Measurements from ENCODE around the gene PTEN.
"Not testable (repeated sequence)": the region's sequence is repeated elsewhere in the genome, so short reads cannot be mapped to it uniquely, and the experiment has no call there.

Gene PTEN

DNA sequence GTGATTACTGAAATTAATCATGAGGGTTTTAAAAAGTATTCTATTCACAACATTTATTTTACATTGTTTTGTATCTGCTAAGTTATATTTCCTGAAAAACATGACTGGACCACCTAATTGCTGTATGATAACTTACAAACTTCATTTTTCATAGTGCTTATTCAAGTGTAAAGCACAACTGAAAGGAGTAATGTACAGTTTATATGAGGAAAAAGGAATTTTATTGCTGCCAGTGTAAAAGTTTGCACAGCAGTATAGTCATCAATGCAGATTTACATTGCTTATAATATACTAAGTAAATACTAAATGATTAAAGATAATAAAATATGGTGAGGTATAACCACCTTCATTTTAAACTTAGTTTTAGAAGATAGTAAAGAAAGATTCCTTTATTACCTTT is 4.0 kb downstream of the PTEN start:
- Histone ChIP-seq H3K4me3 (ENCODE audit: low read length, poor library complexity, severe bottlenecking) (peak overlapping the region; percentile 74), H3F3A (ENCODE audit: low read depth) (no peaks in the 10 kb centered on the region), H3K27me3 (ENCODE audit: insufficient read depth, low read length, poor library complexity, severe bottlenecking) (peaks cover 14% of the 10 kb centered on the region), H4K20me1 (ENCODE audit: insufficient read depth, low read length, poor library complexity, severe bottlenecking) (peaks cover 40% of the 10 kb centered on the region), H3K36me3 (ENCODE audit: insufficient read depth, low read length) (peaks cover 13% of the 10 kb centered on the region), H3K4me1 (ENCODE audit: insufficient read depth, low read length, poor library complexity, severe bottlenecking) (peaks cover 36% of the 10 kb centered on the region), H3K4me2 (ENCODE audit: low read depth, low read length, poor library complexity, severe bottlenecking) (peak overlapping the region; percentile 85), H3K9ac (ENCODE audit: low read depth, low read length, poor library complexity, severe bottlenecking) (peak overlapping the region; percentile 96), H2AFZ (ENCODE audit: low read length) (no peak overlapping the region), H3K9me3 (ENCODE audit: insufficient read depth, low read depth, low read length) (peaks cover 5% of the 10 kb centered on the region; the same call in 1 of the 2 replicates), H3K79me2 (ENCODE audit: insufficient read depth, low read length) (peaks cover 95% of the 10 kb centered on the region), H3K9me2 (replicated peaks; ENCODE audit: low read depth, low read length) (no peaks in the 10 kb centered on the region)
- TF ChIP-seq, protein P1, sequence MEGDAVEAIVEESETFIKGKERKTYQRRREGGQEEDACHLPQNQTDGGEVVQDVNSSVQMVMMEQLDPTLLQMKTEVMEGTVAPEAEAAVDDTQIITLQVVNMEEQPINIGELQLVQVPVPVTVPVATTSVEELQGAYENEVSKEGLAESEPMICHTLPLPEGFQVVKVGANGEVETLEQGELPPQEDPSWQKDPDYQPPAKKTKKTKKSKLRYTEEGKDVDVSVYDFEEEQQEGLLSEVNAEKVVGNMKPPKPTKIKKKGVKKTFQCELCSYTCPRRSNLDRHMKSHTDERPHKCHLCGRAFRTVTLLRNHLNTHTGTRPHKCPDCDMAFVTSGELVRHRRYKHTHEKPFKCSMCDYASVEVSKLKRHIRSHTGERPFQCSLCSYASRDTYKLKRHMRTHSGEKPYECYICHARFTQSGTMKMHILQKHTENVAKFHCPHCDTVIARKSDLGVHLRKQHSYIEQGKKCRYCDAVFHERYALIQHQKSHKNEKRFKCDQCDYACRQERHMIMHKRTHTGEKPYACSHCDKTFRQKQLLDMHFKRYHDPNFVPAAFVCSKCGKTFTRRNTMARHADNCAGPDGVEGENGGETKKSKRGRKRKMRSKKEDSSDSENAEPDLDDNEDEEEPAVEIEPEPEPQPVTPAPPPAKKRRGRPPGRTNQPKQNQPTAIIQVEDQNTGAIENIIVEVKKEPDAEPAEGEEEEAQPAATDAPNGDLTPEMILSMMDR (conservative IDR thresholded peaks at IDR 0.05; ENCODE audit: low read length): no peak
- no peak for TF ChIP-seq EZH2phosphoT487 (IDR thresholded peaks at IDR 0.05; ENCODE audit: borderline replicate concordance)

DNA sequence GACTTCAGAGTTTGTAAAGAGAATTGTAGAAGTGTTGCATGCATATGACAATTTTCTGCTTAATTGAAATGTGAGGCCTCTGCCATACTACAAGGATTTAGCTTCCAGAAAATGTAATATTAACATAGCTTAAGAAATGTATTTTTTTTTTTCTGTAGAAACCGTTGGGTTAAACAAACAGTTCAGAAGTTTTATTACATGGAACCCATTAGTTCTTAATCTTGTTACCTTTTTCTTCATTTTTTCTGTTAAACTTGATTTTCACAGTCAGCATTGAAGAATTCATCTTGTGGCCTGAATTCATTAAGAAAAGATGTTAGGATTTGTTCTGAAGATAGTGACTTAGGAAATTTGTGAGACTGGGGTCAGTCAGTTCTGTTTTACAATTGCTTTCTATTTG is 4.9 kb downstream of the PTEN start:
- peaks cover 13% of the 10 kb centered on the region for H3K36me3 ChIP-seq (ENCODE audit: insufficient read depth, low read length)
- H3K9ac ChIP-seq (ENCODE audit: low read depth, low read length, poor library complexity, severe bottlenecking): peak overlapping the region; percentile 96
- peaks cover 44% of the 10 kb centered on the region for H3K4me1 ChIP-seq (ENCODE audit: insufficient read depth, low read length, poor library complexity, severe bottlenecking)
- peaks cover 14% of the 10 kb centered on the region for H3K27me3 ChIP-seq (ENCODE audit: insufficient read depth, low read length, poor library complexity, severe bottlenecking)
- H3K4me2 ChIP-seq (ENCODE audit: low read depth, low read length, poor library complexity, severe bottlenecking): peak overlapping the region; percentile 85
- no peak for TF ChIP-seq EZH2phosphoT487 (IDR thresholded peaks at IDR 0.05; ENCODE audit: borderline replicate concordance)
- TF ChIP-seq, protein P1 (conservative IDR thresholded peaks at IDR 0.05; ENCODE audit: low read length): no peak
- H3K9me2 ChIP-seq (replicated peaks; ENCODE audit: low read depth, low read length): no peaks in the 10 kb centered on the region
- peaks cover 48% of the 10 kb centered on the region for H4K20me1 ChIP-seq (ENCODE audit: insufficient read depth, low read length, poor library complexity, severe bottlenecking)
- H3F3A ChIP-seq (ENCODE audit: low read depth): no peaks in the 10 kb centered on the region
- H3K79me2 ChIP-seq (ENCODE audit: insufficient read depth, low read length): peaks cover 97% of the 10 kb centered on the region
- peak overlapping the region; percentile 74 for H3K4me3 ChIP-seq (ENCODE audit: low read length, poor library complexity, severe bottlenecking)
- peaks cover 5% of the 10 kb centered on the region; the same call in 1 of the 2 replicates for H3K9me3 ChIP-seq (ENCODE audit: insufficient read depth, low read depth, low read length)
- H2AFZ ChIP-seq (ENCODE audit: low read length): no peak overlapping the region

DNA sequence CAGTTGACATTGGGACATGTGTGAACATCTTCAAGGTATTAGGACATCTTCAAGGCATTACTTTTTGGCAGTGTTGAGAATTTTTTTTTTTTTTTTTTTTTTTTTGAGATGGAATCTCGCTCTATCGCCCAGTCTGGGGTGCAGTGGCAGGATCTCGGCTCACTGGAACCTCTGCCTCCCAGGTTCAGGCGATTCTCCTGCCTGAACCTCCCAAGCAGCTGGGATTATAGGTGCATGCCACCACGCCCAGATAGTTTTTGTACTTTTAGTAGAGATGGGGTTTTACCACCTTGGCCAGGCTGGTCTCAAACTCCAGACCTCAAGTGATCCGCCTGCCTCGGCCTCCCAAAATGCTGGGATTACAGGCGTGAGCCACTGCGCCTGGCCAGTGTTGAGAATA is 5.7 kb downstream of the PTEN start:
- peaks cover 14% of the 10 kb centered on the region for H3K27me3 ChIP-seq (ENCODE audit: insufficient read depth, low read length, poor library complexity, severe bottlenecking)
- H3K9me2 ChIP-seq (replicated peaks; ENCODE audit: low read depth, low read length); H3F3A ChIP-seq (ENCODE audit: low read depth); H3K9me3 ChIP-seq (ENCODE audit: insufficient read depth, low read depth, low read length); H2AFZ ChIP-seq (ENCODE audit: low read length): not testable (repeated sequence)
- peaks cover 53% of the 10 kb centered on the region for H3K4me1 ChIP-seq (ENCODE audit: insufficient read depth, low read length, poor library complexity, severe bottlenecking)
- H3K79me2 ChIP-seq (ENCODE audit: insufficient read depth, low read length): peaks cover 100% of the 10 kb centered on the region
- peak overlapping the region; percentile 96 for H3K9ac ChIP-seq (ENCODE audit: low read depth, low read length, poor library complexity, severe bottlenecking)
- peaks cover 57% of the 10 kb centered on the region for H4K20me1 ChIP-seq (ENCODE audit: insufficient read depth, low read length, poor library complexity, severe bottlenecking)
- H3K36me3 ChIP-seq (ENCODE audit: insufficient read depth, low read length): peaks cover 13% of the 10 kb centered on the region
- H3K4me2 ChIP-seq (ENCODE audit: low read depth, low read length, poor library complexity, severe bottlenecking): peak overlapping the region; percentile 85
- peak overlapping the region; percentile 74 for H3K4me3 ChIP-seq (ENCODE audit: low read length, poor library complexity, severe bottlenecking)
